ENCODE results near the gene RAB22A.

The RAB22A gene

DNA sequence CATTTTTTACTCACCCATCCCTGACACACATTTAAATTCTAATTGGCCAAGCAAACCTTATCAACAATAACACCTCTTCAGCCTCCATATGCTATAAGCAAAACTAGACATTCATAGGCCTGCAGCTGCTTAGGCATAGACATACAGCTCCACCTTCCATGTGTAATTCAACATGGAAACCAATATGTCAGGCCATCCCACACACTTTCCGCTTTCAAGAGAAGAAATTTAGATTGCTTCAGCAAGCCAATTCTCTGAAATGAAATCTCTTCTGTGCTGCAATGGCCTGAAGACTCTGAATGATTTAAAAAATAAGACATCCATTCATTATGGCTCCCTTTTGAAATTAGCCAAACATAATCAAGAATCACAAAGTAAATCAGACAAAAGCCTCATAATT lies 4.5 kb upstream of the RAB22A start:
- no peak for DNase-seq

- peak; percentile 85 for DNase-seq
Measured at GRCh38 chr20:58306421-58307261, 2.9 kb upstream of the RAB22A start.

DNA sequence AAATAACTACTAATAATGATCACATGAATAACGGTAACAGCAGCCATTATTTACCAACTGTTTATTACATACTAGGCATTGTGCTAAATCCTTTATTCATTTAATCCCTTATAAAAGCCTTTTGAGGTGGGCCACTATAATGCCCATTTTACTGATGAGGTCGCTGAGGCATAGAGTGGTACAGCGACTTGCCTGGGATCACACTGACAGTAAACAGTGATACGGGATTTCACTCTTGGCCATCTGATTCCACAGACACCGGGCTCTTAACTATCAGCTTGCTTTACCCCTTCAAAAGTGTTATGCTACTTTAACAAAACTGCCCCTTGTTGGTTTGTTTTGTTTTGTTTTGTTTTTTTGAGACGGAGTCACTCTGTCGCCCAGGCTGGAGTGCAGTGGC lies 2.2 kb upstream of the RAB22A start:
- no peak for DNase-seq

DNA sequence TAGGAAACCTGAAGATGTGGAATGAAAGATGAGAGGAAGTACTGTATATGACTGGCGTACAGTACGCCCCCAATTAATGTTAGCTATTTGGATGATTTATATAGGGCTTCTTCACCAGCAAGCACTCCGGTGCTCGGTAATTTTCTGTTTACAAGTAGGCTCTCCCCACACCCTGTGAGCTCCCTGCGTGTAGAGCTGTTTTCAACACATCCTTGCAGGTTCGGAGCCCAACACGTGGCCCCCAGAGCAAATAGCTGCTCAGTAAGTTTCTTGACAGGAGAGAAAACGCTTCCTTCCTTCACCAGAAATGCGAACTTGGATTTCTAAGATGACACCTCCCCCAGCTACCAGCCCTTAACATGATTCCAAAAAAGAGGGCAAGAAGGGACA lies 1.2 kb upstream of the RAB22A start:
- DNase-seq = no peak

GRCh38 chr20:58308680-58309527 lies 611 bp upstream of the RAB22A start:
- DNase-seq = no peak

- peak; percentile 18 for DNase-seq
Measured at GRCh38 chr20:58310291-58310782, 822 bp downstream of the RAB22A start.

DNA sequence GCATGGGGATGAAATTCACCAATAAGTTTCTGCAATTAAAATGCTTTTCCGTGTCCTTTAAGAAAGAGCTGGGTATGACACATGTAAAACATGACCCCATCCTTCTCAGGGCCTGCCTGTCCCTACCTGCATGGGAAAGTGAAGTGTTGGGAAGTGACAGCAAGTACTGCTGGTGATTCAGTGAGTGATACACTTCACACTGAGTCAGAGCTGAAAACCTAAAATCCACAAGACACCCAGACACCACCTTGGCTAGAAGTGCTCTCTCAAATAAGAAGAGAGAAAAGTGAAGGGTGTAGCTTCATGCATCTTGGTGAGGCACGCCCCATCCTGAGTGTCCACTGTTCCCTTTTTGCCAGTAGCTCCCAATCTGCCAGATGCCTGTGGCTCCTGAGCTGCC lies 3.3 kb downstream of the RAB22A start:
- peak; percentile 67 for DNase-seq

DNA sequence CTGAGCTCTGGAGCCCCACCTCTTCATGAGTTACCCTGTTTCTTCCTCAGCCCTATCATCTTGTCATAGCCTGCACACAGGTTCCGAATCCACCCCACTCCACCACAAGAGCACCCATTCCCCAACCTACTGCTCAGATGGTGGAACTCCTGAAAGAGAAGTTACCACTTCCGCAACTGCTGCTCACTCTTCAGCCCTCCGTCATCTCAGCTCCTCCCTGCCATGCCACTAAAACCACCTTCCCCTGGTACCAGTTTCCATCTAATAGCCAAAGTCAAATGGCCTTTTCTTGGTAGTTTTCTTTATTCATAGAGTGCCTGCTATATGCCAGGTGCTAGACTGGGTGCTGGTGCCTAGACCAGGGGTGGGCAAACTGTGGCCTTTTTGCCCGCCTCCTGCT lies 3.9 kb downstream of the RAB22A start:
- DNase-seq = peak; percentile 27

- no peak for DNase-seq
Measured at GRCh38 chr20:58321205-58321604, 11.7 kb downstream of the RAB22A start.

- no peak for DNase-seq
Measured at GRCh38 chr20:58322083-58322482, 12.6 kb downstream of the RAB22A start.

DNA sequence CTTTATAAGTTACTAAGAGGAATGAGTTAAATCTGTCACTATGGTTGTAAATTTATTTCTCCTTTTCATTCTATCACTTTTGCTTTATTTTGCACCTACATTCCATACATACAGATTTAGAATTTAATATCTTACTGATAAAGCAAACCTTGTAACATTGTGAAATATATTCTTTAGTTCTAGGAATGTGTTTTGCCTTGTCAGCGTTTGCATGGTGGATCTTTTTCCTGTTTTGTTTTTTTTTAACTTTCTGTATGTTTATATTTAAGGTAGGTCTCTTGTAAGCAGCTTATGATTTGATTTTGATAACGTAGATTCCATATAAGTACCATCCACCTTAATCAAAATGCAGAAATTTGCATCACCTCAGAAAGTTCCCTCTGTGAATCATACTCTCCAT lies 16.4 kb downstream of the RAB22A start:
- no peak for DNase-seq

- DNase-seq = no peak
Measured at GRCh38 chr20:58327211-58327610, 17.7 kb downstream of the RAB22A start.

DNA sequence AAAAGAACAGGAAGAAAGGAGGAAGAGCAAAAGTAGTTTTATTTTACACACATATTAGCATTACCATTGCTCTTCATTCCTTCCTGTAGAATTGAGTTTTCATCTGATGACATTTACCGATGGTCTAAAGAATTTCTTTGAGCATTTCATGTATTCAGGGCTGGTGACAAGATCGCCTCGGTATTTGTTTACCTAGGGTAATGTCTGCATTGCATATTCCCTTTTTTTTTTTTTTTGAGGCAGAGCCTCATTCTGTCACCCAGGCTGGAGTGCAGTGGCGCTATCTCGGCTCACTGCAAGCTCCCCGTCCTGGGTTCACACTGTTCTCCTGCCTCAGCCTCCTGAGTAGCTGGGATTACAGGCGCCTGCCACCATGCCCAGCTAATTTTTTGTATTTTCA lies 19.3 kb downstream of the RAB22A start:
- DNase-seq = no peak

DNA sequence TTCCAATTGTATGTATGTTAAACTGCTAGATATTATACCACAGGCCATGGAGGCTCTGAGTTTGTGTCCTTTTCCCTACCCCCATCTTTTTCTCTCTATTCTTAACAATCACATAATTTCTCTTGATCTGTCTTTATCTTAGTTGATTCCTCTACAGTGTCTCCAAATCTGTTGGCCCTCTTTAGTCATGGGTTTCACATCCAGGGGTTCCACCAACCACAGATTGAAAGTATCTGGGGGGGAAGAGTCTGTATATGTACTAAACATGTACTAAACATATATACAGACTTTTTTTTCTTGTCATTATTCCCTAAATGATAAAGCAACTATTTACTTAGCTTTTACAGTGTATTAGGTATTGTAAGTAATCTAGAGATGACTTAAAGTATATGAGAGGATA lies 20.2 kb downstream of the RAB22A start:
- DNase-seq = no peak

DNA sequence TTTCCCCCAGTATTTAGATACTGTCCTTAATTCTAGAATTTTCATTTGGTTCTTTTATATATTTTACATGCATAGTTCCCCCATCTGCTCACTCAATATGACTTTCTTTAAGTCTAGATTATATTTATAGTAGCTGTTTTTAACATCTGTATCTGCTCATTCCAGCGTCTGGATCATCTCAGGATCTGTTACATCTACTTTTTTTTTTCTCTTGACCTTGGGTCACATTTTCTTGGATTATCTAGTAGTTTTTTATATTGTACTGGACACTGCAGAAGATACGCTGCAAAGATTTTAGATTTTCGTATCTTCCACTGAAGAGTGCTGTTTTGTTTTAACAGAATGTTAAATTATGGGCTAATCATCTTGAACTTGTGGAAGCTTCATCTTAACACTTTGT lies 20.7 kb downstream of the RAB22A start:
- DNase-seq = no peak

GRCh38 chr20:58330687-58331086 lies 21.2 kb downstream of the RAB22A start:
- DNase-seq = no peak

DNA sequence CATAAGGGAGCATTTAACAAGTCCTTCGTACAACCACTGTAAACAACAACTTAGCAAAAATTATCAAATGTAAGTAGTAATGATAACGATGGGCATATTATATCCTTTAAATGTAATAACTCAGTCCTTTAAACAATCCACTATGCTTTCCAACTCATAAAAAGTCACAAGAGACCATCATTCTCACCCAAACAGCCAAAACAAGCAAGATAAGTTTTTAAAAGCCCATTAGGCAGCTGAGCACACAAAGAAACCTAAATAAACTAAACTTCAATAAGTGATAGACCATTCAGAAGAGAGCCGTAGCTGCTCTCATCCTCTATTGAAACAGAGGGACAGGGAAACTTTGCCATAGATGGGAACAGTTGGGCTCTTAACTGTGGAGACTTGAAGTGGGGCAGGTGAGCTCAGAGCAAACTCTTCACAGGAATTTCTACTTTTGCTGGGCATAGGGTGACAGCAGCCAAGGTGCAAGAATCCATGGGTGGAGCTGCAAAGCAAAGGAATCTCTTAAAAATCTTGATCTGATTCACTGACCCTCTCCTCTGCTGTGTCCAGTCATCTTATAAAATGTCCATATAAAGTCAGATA lies 22.5 kb downstream of the RAB22A start:
- no peak for DNase-seq

DNA sequence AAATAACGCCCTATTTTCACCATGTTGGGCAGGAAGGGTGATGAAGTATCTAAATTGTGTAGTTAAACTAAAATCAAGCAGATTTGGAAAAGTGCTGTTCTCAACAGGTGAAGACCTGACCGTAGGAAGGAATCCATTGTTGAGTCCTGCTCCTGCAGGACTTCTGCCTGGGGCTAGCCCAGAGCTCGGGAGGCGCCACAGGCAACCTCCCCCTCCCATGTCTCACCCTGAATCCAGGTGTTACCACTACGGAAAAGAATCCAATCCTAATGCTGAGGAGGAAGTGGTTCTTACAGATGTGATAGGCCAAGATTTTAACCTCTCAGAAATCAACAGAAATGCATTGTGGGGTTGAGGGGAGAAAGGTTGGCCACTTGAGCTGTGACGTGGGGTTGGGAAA lies 30.2 kb downstream of the RAB22A start:
- no peak for DNase-seq

DNA sequence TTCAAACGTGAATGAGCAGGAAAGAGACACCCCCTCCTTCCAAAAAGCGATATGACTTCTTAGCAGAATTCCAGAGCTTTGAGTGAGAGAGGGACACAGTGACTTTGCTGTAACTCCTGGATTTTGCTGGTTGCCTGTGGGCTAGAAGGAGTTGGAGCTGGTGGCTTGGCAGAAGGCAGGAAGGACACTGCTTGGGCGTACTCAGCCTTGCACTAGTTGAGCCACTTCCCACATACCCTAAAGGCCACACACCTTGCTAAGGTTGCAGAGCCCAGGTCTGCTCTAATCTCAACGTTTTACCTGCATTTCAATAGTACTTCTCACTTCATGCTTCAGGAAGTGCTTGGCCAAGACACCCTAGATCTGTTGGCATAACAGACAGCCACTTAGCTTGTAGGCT lies 30.6 kb downstream of the RAB22A start:
- no peak for DNase-seq

DNA sequence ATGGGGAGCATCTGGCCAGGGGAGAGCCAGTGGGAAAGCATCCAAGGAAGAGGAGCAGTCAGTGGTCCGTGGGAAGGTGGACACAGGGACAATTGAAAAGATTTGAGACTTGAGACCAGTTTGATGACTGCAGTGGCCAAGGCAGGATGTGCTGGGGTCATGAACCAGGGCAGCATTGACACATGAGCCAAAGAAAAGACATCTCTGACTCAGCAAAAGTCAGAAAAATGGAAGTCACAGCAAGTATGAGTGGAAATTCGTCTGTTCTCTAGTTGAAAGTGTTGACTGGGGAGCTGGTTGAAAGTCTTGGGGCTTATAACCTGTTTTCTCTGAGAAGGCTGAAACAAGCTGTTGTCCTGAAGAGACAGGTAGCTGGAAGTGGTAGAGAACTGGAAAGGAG lies 31.3 kb downstream of the RAB22A start:
- no peak for DNase-seq

DNA sequence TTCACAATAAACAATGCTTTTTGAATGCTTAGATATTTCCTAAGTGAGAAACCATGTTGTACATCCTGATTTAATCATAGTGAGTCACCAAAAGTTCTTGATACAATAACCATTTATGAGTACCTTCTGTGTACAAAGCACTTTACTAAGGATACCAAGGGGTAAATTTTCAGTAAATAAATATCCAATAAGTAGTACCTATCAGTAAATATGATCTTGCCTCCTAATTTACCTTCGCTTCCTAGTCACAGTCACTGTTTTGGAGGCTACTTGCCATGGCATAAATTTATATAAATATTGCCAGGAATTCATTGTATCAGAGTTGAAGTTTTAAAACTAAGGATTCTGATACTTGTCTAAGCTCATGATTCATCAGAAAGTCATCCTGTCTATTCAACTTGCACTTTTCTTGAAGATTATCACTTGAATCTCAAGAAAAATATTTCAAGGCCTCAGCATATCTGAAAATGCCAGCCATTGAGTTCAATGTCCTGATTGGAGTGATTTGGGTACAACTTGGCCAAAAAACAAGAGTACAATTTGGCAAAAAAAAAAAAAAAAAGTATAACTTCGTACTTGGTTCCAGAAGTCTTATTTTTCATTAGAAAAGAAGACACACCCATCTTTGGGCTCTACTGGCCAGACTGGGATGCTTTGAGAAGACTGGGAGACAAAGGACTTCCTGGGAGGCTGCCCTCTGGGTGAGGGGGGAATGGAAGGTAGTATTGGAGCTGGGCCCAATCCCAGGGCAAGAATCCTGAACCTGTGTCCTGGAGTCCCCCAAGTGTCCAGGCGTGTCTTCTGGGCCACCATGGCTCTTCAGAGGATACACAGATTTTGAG lies 32.8 kb downstream of the RAB22A start:
- no peak for DNase-seq

GRCh38 chr20:58344741-58345140 lies 35.2 kb downstream of the RAB22A start:
- no peak for DNase-seq

DNA sequence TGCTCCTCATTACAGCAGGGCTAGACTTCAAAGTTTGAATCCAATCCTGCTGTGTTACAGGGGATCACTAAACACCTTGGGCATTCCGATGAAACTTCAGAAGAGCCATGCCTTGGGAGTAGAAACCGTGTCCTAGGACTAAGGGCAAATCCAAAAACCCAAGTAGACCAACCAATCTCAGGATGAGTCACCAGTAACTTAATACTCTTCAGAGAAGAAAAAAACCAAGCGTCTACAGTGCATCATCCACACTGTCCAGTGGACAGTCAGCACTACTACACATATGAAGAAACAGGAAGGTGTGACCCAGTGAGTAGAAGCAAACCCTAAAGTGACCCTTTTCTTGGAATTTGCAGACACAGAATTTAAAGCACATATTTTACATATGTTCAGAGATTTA lies 40.1 kb downstream of the RAB22A start:
- DNase-seq = peak; percentile 14

Measured in activated CD4-positive, alpha-beta T cell treated with anti-CD3 and anti-CD28 coated beads, Interleukin-2, Interleukin-6, amounts not matched to agents 100 ng/mL and 50 ng/mL, durations not matched to agents 16 hours and 8 hours (primary cell).